Left forelimb (tissue), 1 donor: ENCODE measurements around the gene TMEM260.
"Not testable (repeated sequence)": the region's sequence is repeated elsewhere in the genome, so short reads cannot be mapped to it uniquely, and the experiment has no call there.

ENCODE experiments used
- DNase-seq: peaks from one replicate; pipeline ENCODE4 v3.0.0-alpha.2; 2018; ENCODE audit warnings: low spot score

The TMEM260 gene

GRCh38 chr14:56676042-56676441 is 96.4 kb downstream of the TMEM260 start:
- no peak for DNase-seq

- DNase-seq, result no peak
Measured at GRCh38 chr14:56678838-56679237, 99.2 kb downstream of the TMEM260 start.

GRCh38 chr14:56686416-56686815 is 106.8 kb downstream of the TMEM260 start:
- DNase-seq, result no peak

- DNase-seq, result no peak
Measured at GRCh38 chr14:56687123-56687522, 107.5 kb downstream of the TMEM260 start.

GRCh38 chr14:56694609-56695008 is 115.0 kb downstream of the TMEM260 start:
- DNase-seq, result no peak

GRCh38 chr14:56695216-56695615 is 115.6 kb downstream of the TMEM260 start:
- DNase-seq, result not testable (repeated sequence)
